ENCODE measurements around the gene ESPN. TPM values are rescaled to one million over a fixed set of nuclear protein-coding genes. Genes with fewer than 3 reads are reported as not detected.
"Not testable (repeated sequence)": the region's sequence is repeated elsewhere in the genome, so short reads cannot be mapped to it uniquely, and the experiment has no call there.

The ESPN gene
- total RNA-seq, 1 donor from 2014 or later, result 0.24 TPM

DNA sequence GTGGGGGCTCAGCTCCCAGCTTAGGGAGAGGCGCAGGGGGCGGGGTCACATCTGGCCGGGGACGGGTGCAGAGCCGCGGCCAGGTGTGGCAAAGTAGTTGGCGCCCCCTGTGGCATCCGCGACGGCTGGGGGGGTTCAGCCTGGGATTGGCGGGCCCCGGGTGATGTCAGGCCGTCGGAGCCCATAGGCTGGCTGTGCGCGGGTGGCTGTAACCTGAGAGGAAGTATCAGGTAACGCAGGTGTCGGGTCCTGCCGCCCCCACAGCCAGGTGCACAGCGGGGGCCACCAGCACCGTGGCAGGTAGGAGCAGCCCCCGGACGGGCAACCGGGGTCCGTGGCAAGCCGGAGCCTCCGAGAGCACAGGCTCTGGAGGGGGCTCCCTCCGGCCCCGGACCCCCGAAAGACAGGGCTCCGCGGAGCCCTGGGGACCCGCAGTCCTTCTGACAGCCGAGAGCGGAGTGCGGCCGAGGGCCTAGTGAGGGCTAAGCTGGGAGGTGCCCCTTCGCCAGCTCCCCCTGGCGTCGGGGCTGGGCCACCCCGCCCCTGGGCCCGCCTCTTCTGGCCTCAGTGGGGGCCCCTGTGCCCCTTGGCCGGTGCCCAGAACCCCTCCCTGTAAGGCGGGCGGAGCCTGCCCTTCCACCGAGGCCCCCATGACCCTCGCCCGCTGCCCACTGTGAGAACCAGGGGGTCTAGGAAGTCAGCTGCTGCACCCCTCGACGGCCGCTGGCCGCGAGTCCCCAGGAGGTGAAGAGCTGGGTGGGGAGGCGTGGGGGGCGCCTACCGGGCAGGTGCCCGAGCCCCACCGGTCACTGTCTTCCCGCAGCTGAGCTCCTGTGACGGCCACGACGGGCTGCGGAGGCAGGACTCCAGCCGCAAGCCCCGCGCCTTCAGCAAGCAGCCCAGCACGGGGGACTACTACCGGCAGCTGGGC lies 23.5 kb downstream of the ESPN start:
- no peak for DNase-seq (ENCODE audit: low spot score)

DNA sequence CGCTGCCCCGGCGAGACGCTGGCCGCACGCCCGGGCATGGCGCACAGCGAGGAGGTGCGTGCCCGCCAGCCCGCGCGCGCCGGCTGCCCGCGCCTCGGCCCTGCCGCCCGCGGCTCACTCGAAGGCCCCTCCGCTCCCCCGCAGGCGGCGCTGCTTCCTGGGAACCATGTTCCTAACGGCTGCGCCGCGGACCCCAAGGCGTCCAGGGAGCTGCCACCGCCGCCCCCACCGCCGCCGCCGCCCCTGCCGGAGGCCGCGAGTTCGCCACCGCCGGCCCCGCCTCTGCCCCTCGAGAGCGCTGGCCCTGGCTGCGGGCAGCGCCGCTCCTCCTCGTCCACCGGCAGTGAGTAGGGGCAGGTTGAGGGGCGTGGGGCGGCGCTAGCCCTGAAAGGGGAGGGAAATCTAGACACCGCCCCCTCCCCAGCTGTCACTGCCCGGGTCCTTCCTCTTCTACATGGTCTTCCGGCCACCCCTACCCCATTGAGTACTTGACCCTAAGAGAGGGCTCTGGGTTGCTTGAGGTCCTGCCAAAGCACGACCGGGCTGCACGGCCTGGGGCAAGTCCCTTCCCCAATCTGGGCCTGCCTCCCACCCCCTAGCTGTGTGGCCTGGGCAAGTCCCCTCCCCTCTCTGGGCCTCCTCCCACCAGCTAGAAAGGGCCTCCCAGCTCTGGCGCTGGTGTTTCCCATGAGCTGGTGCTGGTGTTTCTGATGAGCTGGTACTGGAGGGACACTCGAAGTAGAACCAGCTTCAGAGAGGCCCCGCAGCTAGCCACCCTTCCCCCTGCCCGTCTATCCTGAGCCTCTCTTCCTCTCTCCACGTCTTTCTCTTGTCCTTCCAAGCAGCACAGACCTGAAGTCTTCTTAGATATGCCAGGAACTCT lies 24.4 kb downstream of the ESPN start:
- no peak for DNase-seq (ENCODE audit: low spot score)

DNA sequence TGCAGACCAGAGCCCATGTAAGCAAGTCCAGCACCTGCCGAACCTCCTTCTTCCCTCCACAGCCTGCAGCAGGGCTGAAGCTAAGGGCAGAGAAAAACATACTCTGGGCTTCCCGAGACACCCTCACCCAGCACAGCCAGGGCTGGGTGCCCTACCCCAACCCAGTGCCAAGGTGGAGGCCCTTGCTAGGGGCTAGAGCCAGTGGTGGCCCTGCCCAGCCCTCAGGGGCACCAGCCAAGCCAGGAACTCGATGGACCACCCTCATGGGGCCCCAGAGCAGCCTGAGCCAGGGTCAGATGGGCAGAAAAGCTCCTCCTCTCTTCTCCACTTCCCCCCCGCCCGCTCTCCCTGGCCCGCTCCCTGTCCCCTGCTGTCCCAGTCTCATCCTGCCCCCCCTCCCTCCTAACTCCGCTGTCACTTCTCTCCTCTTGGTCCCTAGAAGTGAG lies 25.5 kb downstream of the ESPN start:
- no peak for DNase-seq (ENCODE audit: low spot score)

DNA sequence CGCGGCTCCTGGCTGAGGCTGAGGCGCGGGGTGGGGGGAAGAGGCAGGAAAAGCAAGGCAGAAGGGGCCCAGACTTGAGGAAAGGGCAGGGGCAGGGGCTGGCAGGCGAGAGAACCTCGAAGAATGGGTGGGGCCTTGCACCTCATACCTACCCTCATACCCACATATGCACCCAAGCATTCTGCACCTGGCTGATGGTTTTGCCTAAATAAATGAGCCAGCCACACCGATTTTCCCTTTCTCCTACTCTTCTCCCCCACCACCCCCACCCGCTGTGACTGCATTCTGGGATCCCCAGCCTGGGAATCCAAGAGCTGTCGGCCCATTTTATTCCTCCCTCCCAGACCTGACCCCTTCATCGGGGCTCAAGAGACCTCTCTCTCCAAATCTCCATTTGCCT lies 25.9 kb downstream of the ESPN start:
- DNase-seq (ENCODE audit: low spot score), result not testable (repeated sequence)

DNA sequence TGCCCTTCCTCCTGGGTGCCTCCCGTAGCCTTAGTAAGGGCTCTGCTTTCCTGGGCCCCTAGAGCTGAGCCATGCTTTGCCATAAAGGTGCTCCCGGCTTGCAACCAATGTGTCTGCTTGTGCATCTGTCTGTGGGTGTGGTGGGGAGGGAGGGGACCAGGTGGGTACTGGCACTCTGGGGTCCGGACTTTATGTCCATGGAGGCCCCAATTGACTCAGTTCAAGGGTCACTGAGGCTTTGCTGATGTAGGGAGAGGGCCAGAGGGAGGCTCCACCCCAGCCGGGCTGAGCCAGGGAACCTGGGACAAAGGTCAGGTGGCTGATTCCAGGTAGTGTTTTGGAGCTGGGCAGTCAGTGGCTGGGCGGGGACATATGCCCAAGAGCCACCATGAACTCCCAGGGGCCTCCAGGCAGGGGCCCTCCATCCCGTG lies 26.4 kb downstream of the ESPN start:
- no peak for DNase-seq (ENCODE audit: low spot score)

DNA sequence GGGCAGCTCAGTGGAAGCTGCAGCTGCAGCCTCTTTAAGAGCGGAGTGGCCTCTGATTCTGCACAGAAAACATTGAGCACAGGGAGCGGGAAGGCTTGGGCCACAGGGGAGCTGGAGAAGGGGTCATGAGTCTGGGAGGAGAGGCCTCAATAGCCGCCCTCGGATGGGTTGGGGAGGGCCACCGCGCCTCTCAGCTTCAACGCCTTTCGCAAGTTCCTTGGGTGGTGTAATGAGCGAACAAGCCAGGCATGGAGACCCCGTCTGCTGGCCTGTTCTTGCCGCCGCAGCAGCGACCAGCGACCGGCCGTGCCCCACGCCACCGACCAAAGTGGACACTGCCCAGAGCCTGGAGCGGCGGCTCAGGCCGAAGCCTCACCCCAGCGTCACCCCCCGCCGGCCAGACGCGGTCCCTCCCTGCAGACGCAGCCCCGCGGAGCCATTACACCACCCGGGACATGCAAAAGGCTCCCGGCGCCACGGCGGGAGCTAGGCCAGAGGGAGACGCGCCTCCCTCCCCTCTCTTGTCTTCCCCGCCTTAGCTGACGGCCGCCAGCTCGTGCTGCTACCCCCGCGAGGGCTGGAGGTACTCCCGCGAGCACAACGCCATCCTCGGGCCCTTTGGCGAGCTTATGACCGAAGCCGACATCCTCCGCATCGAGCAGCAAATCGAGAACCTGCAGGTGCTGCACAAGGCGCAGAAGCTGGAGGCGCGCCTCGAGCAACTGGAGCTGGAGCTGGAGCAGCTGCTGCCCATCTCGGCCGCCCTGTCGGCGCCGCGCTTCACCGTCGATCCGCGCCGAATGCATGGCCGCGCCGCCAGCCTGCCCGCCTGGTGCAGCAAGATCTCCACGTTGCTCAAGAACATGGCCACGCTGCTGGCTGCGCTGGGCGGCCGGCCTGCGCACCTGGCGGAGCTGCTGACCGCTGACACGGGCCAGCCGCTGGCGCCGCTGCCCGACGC lies 29.6 kb downstream of the ESPN start:
- not testable (repeated sequence) for DNase-seq (ENCODE audit: low spot score)

DNA sequence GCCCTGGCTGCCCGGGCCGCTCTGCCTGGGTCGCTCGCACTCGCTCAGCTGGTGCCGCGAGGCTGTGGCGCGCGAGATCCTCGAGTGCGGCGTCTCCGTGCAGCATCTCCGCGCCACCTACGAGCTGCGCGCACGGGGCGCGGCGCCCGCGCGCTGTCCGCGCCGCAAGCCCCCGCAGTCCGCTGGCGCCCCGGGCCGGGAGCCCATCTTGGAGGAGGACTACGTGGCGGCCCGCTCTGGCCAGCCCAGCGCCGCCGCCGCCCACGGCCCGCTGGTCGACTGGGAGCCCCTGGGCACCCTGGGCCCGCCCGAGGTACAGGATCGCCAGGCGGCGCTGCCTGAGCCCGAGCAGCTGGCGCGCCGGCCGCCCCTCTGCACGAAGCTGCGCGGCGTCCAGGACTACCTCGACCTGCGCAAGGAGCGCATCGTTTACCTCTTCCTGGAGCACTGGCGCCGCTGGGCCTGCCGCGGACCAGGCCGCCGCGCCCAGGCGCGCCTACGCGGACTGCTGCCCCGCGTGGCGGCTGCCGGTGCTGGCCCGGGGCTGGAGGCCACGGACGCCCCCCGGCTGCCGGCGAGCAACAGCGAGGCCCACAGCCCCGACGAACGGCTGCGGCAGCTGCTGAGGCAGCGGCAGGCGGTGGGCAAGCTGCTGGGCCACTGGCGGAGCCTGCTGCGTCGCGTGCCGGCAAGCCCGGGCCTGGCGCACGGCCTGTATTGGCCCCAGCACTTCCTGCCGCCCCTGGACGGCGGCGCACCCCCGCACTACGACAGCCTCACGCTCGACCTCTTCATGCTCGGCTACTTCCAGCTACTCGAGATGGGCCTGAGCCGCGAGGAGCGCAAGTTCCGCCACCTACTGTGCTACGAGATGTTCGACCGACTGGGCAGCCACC lies 30.5 kb downstream of the ESPN start:
- no peak for DNase-seq (ENCODE audit: low spot score)

DNA sequence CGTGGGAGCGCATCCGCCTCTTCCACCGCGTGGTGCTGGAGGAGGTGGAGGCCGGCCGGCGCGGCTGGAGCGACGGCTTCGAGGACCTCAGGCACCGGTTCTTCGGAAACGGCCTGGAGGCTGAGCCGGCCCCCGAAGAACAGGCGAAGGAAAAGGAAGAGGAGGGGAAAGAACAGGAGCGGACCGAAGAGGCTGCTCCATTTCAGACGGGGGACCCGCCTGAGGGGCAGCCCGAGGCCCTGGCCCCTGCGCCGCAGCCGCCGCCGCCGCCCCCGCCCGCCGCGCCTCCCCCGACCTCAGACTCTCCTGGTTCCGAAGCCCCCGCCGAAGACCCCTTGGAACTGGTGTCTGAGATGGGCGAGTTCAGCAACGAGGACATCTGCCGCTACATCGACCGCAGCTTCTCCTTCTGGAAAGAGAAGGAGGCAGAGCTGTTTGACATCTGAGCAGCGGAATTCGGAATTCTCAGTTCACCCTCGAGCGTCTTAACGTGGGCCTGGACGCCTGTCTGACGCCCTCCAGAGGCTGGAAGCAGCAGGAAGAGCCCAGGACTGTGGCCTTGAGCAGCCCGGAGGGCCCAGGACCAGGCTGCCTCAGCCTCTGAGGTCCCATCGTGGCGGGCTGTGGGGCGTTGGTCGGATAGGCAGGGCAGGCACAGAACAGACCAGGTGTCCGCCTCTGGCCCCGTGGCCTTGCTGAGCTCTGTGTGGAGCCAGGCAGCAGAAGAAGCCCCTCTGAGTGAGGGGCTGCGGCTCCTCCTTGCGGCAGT lies 31.4 kb downstream of the ESPN start:
- not testable (repeated sequence) for DNase-seq (ENCODE audit: low spot score)

DNA sequence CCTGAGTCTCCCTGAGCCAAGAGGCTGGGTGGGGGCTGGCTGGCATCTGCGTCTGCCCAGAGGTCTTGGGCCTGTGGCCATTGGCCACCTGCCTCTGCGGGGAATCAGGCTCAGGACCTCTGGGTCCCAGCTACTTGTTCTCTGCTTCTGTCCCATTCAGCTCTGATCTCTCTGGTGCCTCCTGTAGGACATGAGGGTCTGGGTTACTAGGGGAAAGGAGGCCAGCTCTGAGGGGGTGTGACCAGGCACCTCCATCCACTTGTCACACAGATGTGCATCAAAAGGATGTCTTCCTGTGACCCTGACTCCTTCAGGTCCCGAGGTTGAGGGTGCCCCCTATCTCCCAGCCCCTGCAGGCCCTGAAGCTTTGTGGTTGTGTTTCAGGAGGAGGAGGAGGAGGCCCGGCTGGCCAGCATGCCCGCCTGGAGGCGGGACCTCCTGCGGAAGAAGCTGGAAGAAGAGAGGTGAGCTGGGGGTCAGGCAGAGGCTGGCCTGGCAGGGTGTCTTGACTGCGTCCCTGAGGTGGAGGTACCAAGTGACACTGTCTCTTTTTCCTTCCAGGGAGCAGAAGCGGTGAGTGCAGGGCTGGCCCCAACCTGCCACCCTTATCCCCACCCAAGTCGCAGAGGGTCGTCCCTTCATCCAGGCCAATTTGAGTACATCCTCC lies 32.4 kb downstream of the ESPN start:
- no peak for DNase-seq (ENCODE audit: low spot score)

DNA sequence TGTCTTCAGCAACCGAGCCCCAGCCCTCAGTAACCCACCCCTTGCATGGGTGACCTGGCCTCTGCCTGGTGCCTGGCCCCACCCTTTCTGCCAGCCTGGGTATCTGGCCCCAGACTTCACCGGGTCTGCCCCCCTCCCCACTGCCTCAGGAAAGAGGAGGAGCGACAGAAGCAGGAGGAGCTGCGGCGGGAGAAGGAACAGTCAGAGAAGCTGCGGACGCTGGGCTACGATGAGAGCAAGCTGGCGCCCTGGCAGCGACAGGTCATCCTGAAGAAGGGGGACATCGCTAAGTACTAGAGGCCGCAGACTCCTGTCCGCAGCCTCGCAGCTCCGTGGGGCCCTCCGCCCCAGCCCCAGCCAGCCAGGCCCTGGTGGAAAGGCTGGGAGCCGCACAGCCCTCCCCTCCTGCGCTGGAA lies 35.3 kb downstream of the ESPN start:
- DNase-seq (ENCODE audit: low spot score), result peak; percentile 20

DNA sequence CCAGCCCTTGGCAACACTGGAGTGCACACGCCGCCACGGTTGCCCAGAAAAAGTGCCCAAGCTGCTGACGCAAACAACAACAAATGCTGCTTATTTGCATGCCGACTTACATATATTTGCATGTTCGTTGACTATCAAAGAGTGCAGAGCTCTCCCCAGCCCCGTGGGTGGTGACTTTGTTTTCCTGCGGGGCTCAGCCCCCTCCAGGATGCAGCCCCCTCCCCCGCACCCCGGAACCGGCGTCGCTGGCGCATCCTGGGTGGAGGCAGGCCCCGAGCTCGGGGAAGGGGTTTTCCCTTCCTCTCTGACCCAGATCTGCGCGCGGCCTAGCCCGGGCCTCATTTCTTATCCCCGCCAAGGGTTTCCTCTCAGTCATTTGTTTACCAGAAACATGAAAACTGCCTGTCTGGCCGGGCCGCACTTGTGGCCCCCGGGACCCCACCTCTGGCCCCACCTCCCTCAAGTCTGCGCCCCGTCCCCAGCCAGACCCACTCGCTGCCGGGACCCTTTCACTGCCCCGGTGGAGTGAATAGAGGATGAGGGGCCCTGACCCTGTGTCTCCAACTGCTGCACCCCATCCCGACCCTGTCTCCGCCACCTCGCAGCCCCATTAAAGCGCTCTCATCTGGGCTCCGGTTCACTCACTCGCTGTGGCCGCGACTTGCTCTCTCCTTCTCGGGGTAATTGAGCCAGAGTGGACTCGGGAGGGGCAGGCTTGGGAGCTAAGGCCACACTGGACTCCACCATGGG lies 35.9 kb downstream of the ESPN start:
- DNase-seq (ENCODE audit: low spot score), result no peak

DNA sequence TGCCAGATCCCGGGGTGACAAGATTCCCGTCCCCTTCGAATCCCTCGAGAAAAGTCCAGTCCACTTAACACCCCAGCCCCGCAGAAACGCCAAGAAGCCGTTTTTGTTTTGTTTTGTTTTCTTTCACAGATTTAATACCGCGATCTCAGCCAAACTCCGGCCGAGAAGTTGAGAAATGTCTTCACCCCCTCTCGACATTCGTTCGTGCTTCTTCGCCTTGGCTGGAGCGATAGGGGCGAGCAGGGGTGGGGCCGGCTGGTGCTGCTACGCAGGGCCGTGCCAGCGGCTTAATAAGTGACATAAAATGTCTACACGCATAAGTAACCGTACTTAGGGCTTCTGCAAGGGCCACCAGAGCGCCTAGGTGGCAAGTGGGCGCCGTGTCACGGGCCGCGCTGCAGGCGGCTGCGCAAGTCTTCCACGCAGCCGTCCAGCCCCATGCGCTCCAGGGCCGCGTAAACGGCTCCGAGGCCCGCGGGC lies 36.5 kb downstream of the ESPN start:
- DNase-seq (ENCODE audit: low spot score), result no peak

DNA sequence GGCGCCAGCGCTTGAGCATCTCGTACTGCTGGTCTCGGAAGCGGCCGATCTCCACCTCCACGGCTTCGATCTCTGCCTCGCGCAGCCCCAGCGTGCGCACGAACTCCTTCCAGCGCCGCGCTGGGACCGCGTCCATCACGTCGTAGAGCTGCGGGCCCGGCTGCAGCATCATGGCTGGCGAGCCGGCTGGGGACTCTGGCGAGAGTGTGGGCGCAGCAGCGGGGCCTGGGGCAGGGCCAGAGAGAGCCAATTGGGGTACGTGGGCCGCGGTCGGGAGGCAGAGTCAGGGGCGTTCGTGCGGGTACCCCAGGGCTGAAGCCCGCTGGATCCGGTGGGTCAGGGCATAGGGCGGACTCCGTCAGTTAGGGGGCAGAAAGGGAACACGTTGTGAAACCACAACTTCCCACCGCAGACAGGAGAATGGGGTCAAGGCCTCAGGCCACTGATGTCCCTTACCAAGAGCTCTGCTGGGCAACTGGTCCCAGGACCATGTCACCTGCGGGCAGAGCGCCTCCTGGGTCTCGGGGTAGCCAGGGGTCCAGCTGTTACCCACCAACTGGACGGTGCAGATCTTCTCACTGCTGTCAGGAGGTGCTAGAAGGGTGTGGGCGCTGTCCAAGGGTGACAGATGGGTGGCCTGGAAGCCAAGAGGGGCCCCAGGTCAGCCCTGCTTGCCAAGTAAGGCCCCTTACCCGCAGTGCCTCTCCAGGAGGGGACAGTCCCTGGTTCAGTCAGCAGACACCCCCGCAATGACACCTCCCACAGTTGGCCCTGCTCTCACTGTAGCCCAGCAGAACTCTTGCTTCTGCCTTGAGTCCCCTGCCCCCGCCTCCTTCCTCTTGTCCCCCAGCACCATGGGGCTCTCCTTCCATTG lies 37.2 kb downstream of the ESPN start:
- DNase-seq (ENCODE audit: low spot score), result no peak

DNA sequence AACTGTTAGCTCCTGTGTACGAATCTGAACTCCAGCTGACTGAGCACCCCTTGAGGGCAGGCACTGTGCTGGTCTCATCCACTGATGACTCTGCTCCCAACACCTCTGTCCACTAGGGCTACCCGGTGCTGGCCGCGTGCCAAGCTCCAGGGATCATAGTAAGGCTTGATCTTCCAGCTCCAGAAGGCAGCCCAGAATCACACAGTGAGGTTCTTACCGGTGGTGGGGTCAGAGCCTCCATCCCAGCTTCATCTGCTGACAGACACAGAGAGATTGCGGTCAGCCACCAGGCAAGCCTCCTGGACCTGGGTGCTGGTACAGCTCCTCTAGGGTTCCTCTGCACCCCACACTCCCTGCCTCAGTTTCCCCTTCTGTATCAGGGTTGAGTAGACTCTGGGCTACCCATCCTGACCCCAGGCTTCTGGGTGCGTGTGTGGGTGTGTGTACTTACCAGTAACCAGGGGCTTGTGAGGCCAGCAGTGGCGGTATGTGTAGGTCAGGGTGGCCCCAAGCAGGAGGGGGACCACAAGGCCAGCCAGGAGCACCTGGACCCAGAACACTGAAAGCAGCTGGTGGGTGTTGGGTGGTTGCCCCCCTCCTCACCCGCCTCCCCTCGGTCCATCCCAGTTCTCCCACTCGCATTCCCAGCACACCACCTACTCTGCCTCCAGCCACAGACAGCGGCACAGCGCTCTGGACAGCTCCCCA lies 38.0 kb downstream of the ESPN start:
- no peak for DNase-seq (ENCODE audit: low spot score)

DNA sequence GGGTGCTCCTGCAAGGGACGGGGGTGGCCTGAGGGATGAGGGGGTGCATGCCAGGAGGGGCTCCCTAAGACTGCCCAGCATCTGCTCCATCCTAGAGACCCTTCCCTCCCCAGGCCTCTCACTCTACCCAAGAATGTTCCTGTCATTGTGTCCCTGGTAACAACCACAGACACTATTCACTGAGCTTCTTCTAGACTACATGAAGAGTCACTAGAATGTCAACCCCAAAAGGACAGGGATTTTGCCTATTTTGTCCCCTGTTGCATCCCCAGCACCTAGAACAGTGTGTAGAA lies 38.5 kb downstream of the ESPN start:
- no peak for DNase-seq (ENCODE audit: low spot score)

DNA sequence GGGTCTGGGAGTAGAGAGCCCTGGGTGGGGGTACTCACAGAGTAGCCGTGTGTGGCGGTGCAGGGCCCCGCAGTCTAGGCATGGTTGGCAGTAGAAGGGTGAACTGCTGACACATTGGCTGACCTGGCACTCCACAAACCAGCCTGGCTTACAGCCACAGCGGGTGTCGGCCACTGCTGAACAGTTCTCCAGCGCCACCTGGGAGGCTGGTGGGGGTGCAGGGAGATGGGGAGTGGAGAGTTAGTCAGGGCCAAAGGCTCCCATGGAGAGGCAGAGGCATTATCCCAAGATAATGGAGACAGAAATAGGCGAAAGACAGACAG lies 39.9 kb downstream of the ESPN start:
- DNase-seq (ENCODE audit: low spot score), result no peak

DNA sequence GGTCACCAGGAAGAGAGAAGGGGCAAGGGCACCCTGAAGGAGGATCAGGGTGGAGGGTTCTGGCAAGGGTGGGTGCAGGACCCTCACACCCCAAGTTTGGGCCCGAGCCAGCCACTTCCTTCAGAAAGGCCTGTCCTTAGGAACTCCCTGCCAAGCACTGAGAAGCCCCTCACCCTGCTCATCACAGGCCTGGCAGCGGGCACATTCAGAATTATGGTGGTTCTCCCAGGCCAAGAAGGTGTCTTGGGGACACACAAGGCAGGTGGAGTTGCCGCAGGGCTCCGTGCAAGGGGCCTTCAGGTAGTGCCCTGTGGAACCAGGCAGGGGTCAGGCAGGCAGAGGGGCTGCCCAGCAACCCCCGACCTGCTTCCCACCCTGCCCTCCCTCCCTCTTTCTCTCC lies 40.3 kb downstream of the ESPN start:
- DNase-seq (ENCODE audit: low spot score), result no peak

All from umbilical cord (tissue), 2 donors.